ENCODE results near the gene TMTC2.

TMTC2 gene

GRCh38 chr12:83132360-83132759 is 445.7 kb downstream of the TMTC2 start:
- TF ChIP-seq USF1 (IDR thresholded peaks at IDR 0.05) (no peak), YY1 (IDR thresholded peaks at IDR 0.05; ENCODE audit: low read depth) (no peak), EP300 (IDR thresholded peaks at IDR 0.05; ENCODE audit: borderline replicate concordance) (no peak), MAX (IDR thresholded peaks at IDR 0.05) (no peak), TEAD4 (IDR thresholded peaks at IDR 0.05) (no peak), TAF1 (IDR thresholded peaks at IDR 0.05; ENCODE audit: low read depth) (no peak), NFIC (IDR thresholded peaks at IDR 0.05) (no peak), EGR1 (IDR thresholded peaks at IDR 0.05) (no peak), TCF12 (IDR thresholded peaks at IDR 0.05; ENCODE audit: low read depth) (no peak), FOXM1 (IDR thresholded peaks at IDR 0.05; ENCODE audit: borderline replicate concordance, low read depth) (no peak), CEBPB (IDR thresholded peaks at IDR 0.05) (no peak), CREB1 (IDR thresholded peaks at IDR 0.05; ENCODE audit: low read depth) (no peak), ZBTB7A (IDR thresholded peaks at IDR 0.05; ENCODE audit: low read depth) (no peak), RAD21 (IDR thresholded peaks at IDR 0.05; ENCODE audit: low read depth) (no peak), REST (IDR thresholded peaks at IDR 0.05; ENCODE audit: low read depth) (no peak)

GRCh38 chr12:83136411-83136810 is 449.7 kb downstream of the TMTC2 start:
- TF ChIP-seq TAF1 (IDR thresholded peaks at IDR 0.05; ENCODE audit: low read depth) (no peak), ZBTB7A (IDR thresholded peaks at IDR 0.05; ENCODE audit: low read depth) (no peak), RAD21 (IDR thresholded peaks at IDR 0.05; ENCODE audit: low read depth) (no peak), TEAD4 (IDR thresholded peaks at IDR 0.05) (no peak), CREB1 (IDR thresholded peaks at IDR 0.05; ENCODE audit: low read depth) (no peak), USF1 (IDR thresholded peaks at IDR 0.05) (no peak), NFIC (IDR thresholded peaks at IDR 0.05) (no peak), EGR1 (IDR thresholded peaks at IDR 0.05) (no peak)

GRCh38 chr12:83140135-83140534 is 453.4 kb downstream of the TMTC2 start:
- TF ChIP-seq NFIC (IDR thresholded peaks at IDR 0.05) = no peak
- no peak for TF ChIP-seq CEBPB (IDR thresholded peaks at IDR 0.05)
- TF ChIP-seq MAX (IDR thresholded peaks at IDR 0.05) = no peak
- TF ChIP-seq ZBTB7A (IDR thresholded peaks at IDR 0.05; ENCODE audit: low read depth) = no peak
- no peak for TF ChIP-seq CREB1 (IDR thresholded peaks at IDR 0.05; ENCODE audit: low read depth)
- TF ChIP-seq REST (IDR thresholded peaks at IDR 0.05; ENCODE audit: low read depth) = no peak
- TF ChIP-seq USF1 (IDR thresholded peaks at IDR 0.05) = no peak
- no peak for TF ChIP-seq FOXM1 (IDR thresholded peaks at IDR 0.05; ENCODE audit: borderline replicate concordance, low read depth)
- TF ChIP-seq YY1 (IDR thresholded peaks at IDR 0.05; ENCODE audit: low read depth) = no peak
- TF ChIP-seq RAD21 (IDR thresholded peaks at IDR 0.05; ENCODE audit: low read depth) = no peak
- no peak for TF ChIP-seq TAF1 (IDR thresholded peaks at IDR 0.05; ENCODE audit: low read depth)
- no peak for TF ChIP-seq EGR1 (IDR thresholded peaks at IDR 0.05)
- TF ChIP-seq EP300 (IDR thresholded peaks at IDR 0.05; ENCODE audit: borderline replicate concordance) = no peak

- TF ChIP-seq YY1 (IDR thresholded peaks at IDR 0.05; ENCODE audit: low read depth) (no peak), FOXM1 (IDR thresholded peaks at IDR 0.05; ENCODE audit: borderline replicate concordance, low read depth) (no peak)
Observed at GRCh38 chr12:83141460-83141994, 454.8 kb downstream of the TMTC2 start.

- TF ChIP-seq YY1 (IDR thresholded peaks at IDR 0.05; ENCODE audit: low read depth) (no peak), TCF12 (IDR thresholded peaks at IDR 0.05; ENCODE audit: low read depth) (no peak), EP300 (IDR thresholded peaks at IDR 0.05; ENCODE audit: borderline replicate concordance) (no peak), CEBPB (IDR thresholded peaks at IDR 0.05) (no peak), ZBTB7A (IDR thresholded peaks at IDR 0.05; ENCODE audit: low read depth) (no peak), NFIC (IDR thresholded peaks at IDR 0.05) (no peak), TEAD4 (IDR thresholded peaks at IDR 0.05) (no peak), EGR1 (IDR thresholded peaks at IDR 0.05) (no peak), USF1 (IDR thresholded peaks at IDR 0.05) (no peak)
Observed at GRCh38 chr12:83142914-83143313, 456.2 kb downstream of the TMTC2 start.
